Panc1 (cell line): Measurements from ENCODE around the gene PTPRH. TPM values are rescaled to one million over a fixed set of nuclear protein-coding genes. Genes with fewer than 3 reads are reported as not detected.

Experiments
- ATAC-seq: fragments of 200-7000 bp; cut with Tn5 transposase; 2 replicates; pipeline ENCODE4 v1.9.1; 2020; ENCODE audit warnings: mild to moderate bottlenecking, moderate library complexity
- BruUV-seq: library from RNA; stranded (reverse); fragments of 400-500 nt; replicated peaks from 2 replicates; lab custom pipeline; 2021; lab: Mats Ljungman, UMichigan
- CTCF ChIA-PET: fragments of 300-600 bp; sonication (Branson Sonifier 250); formaldehyde crosslinking; loops from one replicate; lab custom pipeline; 2022; ENCODE audit warnings: antibody characterized with exemption; lab: Charles Lee
- POLR2A ChIA-PET: fragments of 300-600 bp; sonication (Branson Sonifier 250); formaldehyde crosslinking; loops from one replicate; lab custom pipeline; 2022; ENCODE audit warnings: antibody characterized with exemption; lab: Charles Lee
- DNase-seq: peaks from one replicate; pipeline ENCODE4 v3.0.0-alpha.2; 2010; ENCODE audit warnings: low read depth, low spot score
- H3K27ac ChIP-seq: 2 replicates; pipeline ENCODE4 v1.5.1; 2011; ENCODE audit warnings: mild to moderate bottlenecking, low read length, inconsistent platforms
- H3K27me3 ChIP-seq: fragments of 200-500 bp; sonication (Bioruptor generic); 2 replicates; pipeline ENCODE4 v1.6.0; 2014; ENCODE audit warnings: low read length, inconsistent platforms; ENCODE audit not compliant: control insufficient read depth, insufficient read depth
- H3K36me3 ChIP-seq: fragments of 200-500 bp; sonication (Bioruptor generic); 2 replicates; pipeline ENCODE4 v1.5.1; 2014; ENCODE audit warnings: inconsistent platforms, mild to moderate bottlenecking, low read length, moderate library complexity; ENCODE audit not compliant: control insufficient read depth, insufficient read depth
- H3K4me1 ChIP-seq: 2 replicates; pipeline ENCODE4 v1.5.1; 2011; ENCODE audit warnings: inconsistent platforms, mild to moderate bottlenecking, low read length, moderate library complexity; ENCODE audit not compliant: control insufficient read depth, insufficient read depth
- H3K4me3 ChIP-seq, 2 experiments: 2 replicates each; pipeline ENCODE4 v1.5.1; 2011 to 2012; ENCODE audit warnings: low read depth in 2 of 2, low read length in 2 of 2, mild to moderate bottlenecking in 2 of 2, inconsistent platforms in 1 of 2, moderate library complexity in 1 of 2
- H3K9me3 ChIP-seq: fragments of 200-500 bp; sonication (Bioruptor generic); 2 replicates; pipeline ENCODE4 v1.5.1; 2014; ENCODE audit warnings: low read depth, mild to moderate bottlenecking, inconsistent platforms, low read length, moderate library complexity; ENCODE audit not compliant: control insufficient read depth, insufficient read depth
- CTCF ChIP-seq: fragments of 450-650 bp; IDR thresholded peaks from 2 replicates; pipeline ENCODE4 v1.5.1; 2017; ENCODE audit warnings: mild to moderate bottlenecking
- POLR2AphosphoS5 ChIP-seq: IDR thresholded peaks from 2 replicates; pipeline ENCODE4 v1.6.1; 2012; ENCODE audit warnings: mild to moderate bottlenecking, low read depth, low read length, moderate library complexity
- REST ChIP-seq, 2 experiments: IDR thresholded peaks; 2 replicates each; pipeline ENCODE4 v1.6.1; 2011 to 2012; ENCODE audit warnings: low read depth in 2 of 2, control low read depth in 1 of 2, low read length in 1 of 2, mild to moderate bottlenecking in 1 of 2, moderate library complexity in 1 of 2; ENCODE audit not compliant: insufficient read depth in 1 of 2
- SIN3A ChIP-seq: IDR thresholded peaks from 2 replicates; pipeline ENCODE4 v1.6.1; 2012; ENCODE audit warnings: low read depth, mild to moderate bottlenecking, low read length, moderate library complexity, borderline replicate concordance; ENCODE audit not compliant: insufficient read depth
- TCF7L2 ChIP-seq: IDR thresholded peaks from 2 replicates; pipeline ENCODE4 v1.6.1; 2011; ENCODE audit warnings: mild to moderate bottlenecking, low read depth, low read length, inconsistent platforms
- in situ Hi-C: cut with HindIII; loops from 2 replicates; pipeline ENCODE4 v1.10.0; 2016; ENCODE audit warnings: low sequenced_read_pairs, low pct_unique_long_range_greater_than_20kb
- intact Hi-C: fragments of 100-400 bp; cut with micrococcal nuclease; formaldehyde crosslinking; loops from one replicate; pipeline ENCODE4 v1.10.0; 2022; ENCODE audit not compliant: unreplicated experiment
- total RNA-seq: library from RNA; stranded (reverse); gene quantifications from one replicate; pipeline ENCODE4 v1.2.1, GENCODE V29; 2021; ENCODE audit not compliant: unreplicated experiment

PTPRH gene
- total RNA-seq, 1 experiment from 2014 or later = 42.8 TPM

- H3K4me3 ChIP-seq = no peak overlapping the region
- no peak for TF ChIP-seq SIN3A
- no peak for TF ChIP-seq POLR2AphosphoS5
- no peak for TF ChIP-seq REST (IDR thresholded peaks at IDR 0.05; ENCODE audit: insufficient read depth in 1 of 2, low read depth in 2 of 2, low read length in 1 of 2)
- H3K36me3 ChIP-seq = no peaks in the 10 kb centered on the region
- DNase-seq (no peak), ATAC-seq (no peak)
- no peaks in the 10 kb centered on the region for H3K27me3 ChIP-seq
- ChIA-PET CTCF (interaction anchor here (0.7 kb wide), 1 partner anchor 201 kb away, joined by 9 read pairs; no protein-coding TSS in a partner anchor), POLR2A (interaction anchor here (0.7 kb wide), 1 partner anchor 14 kb away, joined by 4 read pairs; no protein-coding TSS in a partner anchor)
- H3K27ac ChIP-seq = no peak overlapping the region
- intact Hi-C loops = no loop called here
- no TSS peak for BruUV-seq
- H3K4me1 ChIP-seq = peaks cover 3% of the 10 kb centered on the region; the same call in 1 of the 2 replicates
- in situ Hi-C loops = no loop called here
- no peaks in the 10 kb centered on the region for H3K9me3 ChIP-seq
Observed at GRCh38 chr19:55137915-55138314, 71.4 kb downstream of the PTPRH start.

- POLR2A ChIA-PET = no interaction called here
- peaks cover 3% of the 10 kb centered on the region; the same call in 1 of the 2 replicates for H3K4me1 ChIP-seq
- no peak for DNase-seq
- CTCF ChIA-PET = no interaction called here
- BruUV-seq = no TSS peak
- in situ Hi-C loops = no loop called here
- no peak for TF ChIP-seq TCF7L2
- no peak for TF ChIP-seq POLR2AphosphoS5
- TF ChIP-seq CTCF = no peak
- no peak for ATAC-seq
- intact Hi-C loops = no loop called here
- H3K27ac ChIP-seq = no peak overlapping the region
- no peaks in the 10 kb centered on the region for H3K27me3 ChIP-seq
- no peaks in the 10 kb centered on the region for H3K36me3 ChIP-seq
- H3K4me3 ChIP-seq = no peak overlapping the region
- no peaks in the 10 kb centered on the region for H3K9me3 ChIP-seq
Observed at GRCh38 chr19:55136399-55137102, 72.8 kb downstream of the PTPRH start.

- BruUV-seq = no TSS peak
- TF ChIP-seq POLR2AphosphoS5 (no peak), REST (IDR thresholded peaks at IDR 0.05; ENCODE audit: insufficient read depth in 1 of 2, low read depth in 2 of 2, low read length in 1 of 2) (no peak), CTCF (no peak), SIN3A (no peak), TCF7L2 (no peak)
- Histone ChIP-seq H3K4me3 (no peak overlapping the region), H3K27ac (no peak overlapping the region), H3K9me3 (no peaks in the 10 kb centered on the region), H3K27me3 (no peaks in the 10 kb centered on the region), H3K36me3 (no peaks in the 10 kb centered on the region), H3K4me1 (peaks cover 3% of the 10 kb centered on the region; the same call in 1 of the 2 replicates)
- in situ Hi-C loops = no loop called here
- DNase-seq (no peak), ATAC-seq (no peak)
- ChIA-PET CTCF (interaction anchor here (0.6 to 0.8 kb wide), 5 partner anchors 14 to 253 kb away, joined by 3 to 6 read pairs (median 3); partner anchors contain the start of genes PTPRH and TNNT1), POLR2A (no interaction called here)
- intact Hi-C loops = no loop called here
Observed at GRCh38 chr19:55134736-55135135, 74.6 kb downstream of the PTPRH start.
